AG04449 (cell line): ENCODE measurements around the gene OR2D3.

ENCODE experiments used
- CTCF ChIA-PET: fragments of 350-600 bp; formaldehyde crosslinking; extraction: SDS; loops from one replicate; lab custom pipeline; 2021; ENCODE audit warnings: antibody characterized with exemption; lab: Yijun Ruan, JAX
- POLR2A ChIA-PET: fragments of 400-600, 350-600 bp; formaldehyde crosslinking; extraction: SDS; loops from one replicate; lab custom pipeline; 2020; ENCODE audit warnings: antibody characterized with exemption, inconsistent platforms; lab: Yijun Ruan, JAX
- DNase-seq: peaks from one replicate; pipeline ENCODE4 v3.0.0-alpha.2; 2010; ENCODE audit warnings: low read depth, low spot score
- H3K4me3 ChIP-seq: 2 replicates; pipeline ENCODE4 v1.5.1; 2011; ENCODE audit warnings: low read depth, mild to moderate bottlenecking, control low read depth, low read length
- TF ChIP-seq, protein P1 (sequence below): IDR thresholded peaks from one replicate; pipeline ENCODE4 v1.5.1; 2011; ENCODE audit warnings: mild to moderate bottlenecking, moderate library complexity, low read length, control low read depth, inconsistent platforms; ENCODE audit not compliant: insufficient read depth; ENCODE audit errors: missing control alignments

The OR2D3 gene

DNA sequence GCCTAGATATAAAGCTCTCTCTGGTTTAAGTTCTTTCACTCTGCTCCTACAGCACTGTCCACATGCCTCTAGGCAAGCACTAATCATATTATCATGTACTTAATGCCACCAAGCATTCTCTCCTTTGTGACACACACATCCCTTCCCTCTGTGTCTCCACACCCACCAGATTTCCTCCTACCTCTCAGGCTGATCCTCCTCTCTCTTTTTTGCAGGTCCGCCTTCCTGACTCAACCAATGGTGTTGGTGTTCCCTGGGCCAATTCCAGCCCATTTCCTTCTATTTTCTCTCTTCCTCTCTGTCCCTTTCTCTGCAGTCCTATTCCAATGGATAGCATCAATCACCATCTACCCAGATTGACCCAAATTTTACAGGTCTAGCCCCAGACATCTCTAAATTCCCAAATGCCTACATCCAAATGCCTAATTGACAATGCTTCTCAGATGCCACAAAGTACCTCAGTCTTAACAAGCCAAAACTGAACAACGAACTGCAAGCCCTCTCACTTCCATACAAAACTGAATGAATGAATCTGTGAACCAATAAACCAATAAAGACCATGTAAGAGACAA lies 4.9 kb downstream of the OR2D3 start:
- POLR2A ChIA-PET, result no interaction called here
- CTCF ChIA-PET, result interaction anchor here (2.2 kb wide), 1 partner anchor 114 kb away, joined by 7 read pairs; no protein-coding TSS in a partner anchor
- no peak for DNase-seq
- H3K4me3 ChIP-seq, result peak overlapping the region; percentile 84
- TF ChIP-seq, protein P1, sequence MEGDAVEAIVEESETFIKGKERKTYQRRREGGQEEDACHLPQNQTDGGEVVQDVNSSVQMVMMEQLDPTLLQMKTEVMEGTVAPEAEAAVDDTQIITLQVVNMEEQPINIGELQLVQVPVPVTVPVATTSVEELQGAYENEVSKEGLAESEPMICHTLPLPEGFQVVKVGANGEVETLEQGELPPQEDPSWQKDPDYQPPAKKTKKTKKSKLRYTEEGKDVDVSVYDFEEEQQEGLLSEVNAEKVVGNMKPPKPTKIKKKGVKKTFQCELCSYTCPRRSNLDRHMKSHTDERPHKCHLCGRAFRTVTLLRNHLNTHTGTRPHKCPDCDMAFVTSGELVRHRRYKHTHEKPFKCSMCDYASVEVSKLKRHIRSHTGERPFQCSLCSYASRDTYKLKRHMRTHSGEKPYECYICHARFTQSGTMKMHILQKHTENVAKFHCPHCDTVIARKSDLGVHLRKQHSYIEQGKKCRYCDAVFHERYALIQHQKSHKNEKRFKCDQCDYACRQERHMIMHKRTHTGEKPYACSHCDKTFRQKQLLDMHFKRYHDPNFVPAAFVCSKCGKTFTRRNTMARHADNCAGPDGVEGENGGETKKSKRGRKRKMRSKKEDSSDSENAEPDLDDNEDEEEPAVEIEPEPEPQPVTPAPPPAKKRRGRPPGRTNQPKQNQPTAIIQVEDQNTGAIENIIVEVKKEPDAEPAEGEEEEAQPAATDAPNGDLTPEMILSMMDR, result no peak

DNA sequence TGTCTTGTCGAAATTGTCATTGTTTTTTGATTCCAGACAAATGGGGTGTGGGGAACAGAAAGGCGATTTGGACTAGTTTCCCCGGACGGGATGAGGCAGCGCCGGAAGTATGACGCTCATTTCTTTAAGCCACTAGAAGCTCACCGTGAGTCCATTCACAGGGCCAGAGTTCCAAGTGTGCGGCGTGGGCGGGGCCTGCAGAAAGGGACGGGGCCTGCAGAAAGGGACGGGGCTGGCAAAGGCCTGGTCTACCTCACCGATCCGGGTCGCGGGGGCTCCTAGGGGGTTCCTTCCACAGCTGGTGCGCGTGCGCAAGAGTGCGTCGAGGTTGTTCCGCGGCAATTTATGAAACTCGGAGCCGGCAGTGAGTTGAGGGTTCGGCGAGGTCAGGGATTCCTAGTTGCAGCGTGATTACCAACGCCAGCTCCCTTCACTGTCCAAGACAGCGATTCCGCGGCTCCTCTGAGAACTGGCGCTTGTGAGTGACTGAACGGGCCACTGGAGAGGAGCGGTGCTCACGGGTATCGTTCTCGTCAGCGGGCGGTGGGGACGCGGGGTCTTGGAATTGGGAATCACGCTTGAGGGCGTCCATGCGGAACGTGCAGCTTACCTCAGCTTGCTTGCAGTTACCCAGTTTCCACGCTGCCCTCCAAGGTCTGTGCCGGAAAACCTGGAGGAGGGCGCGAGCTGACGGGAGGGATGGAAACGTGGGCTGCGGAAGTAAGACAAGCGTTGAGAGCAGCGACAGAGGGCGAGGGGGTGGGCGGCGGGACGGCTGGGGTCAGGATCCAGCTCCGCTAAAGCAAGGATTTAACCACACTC lies 5.6 kb downstream of the OR2D3 start, which contains the start of gene ZNF215:
TSS of gene ZNF215 (plus strand) at position 219 of the 822 bp plus-strand sequence. CDS start 5,847 bp downstream, outside the sequence.
- H3K4me3 ChIP-seq, result peak within 1 kb of the TSS; percentile 84
- DNase-seq, result peak; percentile 24
- TF ChIP-seq, protein P1, result no peak
- POLR2A ChIA-PET, result no interaction called here
- CTCF ChIA-PET, result interaction anchor here (0.6 to 2.2 kb wide), 3 partner anchors 43 to 171 kb away, joined by 3 to 7 read pairs (median 3); no protein-coding TSS in a partner anchor

DNA sequence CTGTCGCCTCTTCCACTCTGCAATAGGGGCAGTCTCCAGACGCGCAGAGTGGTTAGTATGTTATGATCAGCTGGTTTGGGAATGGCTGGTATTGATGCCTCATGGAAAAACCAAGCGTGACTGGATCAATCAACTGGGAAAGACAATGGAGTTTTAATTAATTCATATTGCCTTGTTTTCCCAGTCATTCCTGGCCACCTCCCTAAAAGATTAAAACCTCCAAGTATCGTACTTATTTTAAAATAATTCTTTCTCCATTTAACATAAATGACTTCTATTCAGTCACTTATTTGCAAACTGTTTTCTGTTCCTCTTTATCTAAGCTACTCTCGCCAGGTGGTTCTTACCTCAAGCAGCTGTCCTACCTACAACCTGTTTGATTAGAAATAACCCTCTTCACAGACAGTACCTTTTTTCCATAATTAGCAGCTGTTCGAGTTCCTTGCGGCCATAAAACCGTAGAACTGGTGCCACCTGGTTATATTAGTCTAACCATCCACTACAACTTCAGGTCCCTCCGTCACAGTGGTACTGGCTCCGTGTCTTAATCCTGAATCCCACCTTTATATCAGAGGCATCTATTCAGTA lies 6.3 kb downstream of the OR2D3 start:
- ChIA-PET CTCF (interaction anchor here (0.6 to 2.2 kb wide), 3 partner anchors 42 to 172 kb away, joined by 3 to 7 read pairs (median 3); no protein-coding TSS in a partner anchor), POLR2A (interaction anchor here (0.7 kb wide), 1 partner anchor 93 kb away, joined by 3 read pairs; the partner anchor contains the start of genes NLRP14 and ZNF214)
- TF ChIP-seq, protein P1, result no peak
- no peak for DNase-seq
- peak overlapping the region; percentile 84 for H3K4me3 ChIP-seq

DNA sequence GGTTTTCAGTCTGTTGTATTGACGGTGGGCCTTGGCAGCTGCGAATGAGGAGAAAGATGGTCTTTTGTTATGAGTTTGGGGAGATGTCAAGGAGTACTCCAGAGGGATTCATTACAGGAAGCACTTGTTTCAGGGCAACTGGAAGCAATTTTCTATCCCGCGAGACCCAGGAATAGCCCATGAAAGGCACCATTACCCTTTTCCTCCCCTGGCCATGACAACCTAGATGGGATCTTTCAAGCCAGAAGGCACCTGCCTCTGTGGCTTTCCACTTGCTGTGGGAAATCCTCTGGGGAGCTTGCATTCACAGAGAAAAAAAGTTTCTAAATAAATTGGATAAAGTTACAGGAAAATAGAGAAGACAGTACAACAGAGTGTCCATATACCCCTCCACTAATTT lies 8.1 kb downstream of the OR2D3 start:
- CTCF ChIA-PET, result no interaction called here
- POLR2A ChIA-PET, result no interaction called here
- TF ChIP-seq, protein P1, result no peak
- no peak overlapping the region for H3K4me3 ChIP-seq
- no peak for DNase-seq

DNA sequence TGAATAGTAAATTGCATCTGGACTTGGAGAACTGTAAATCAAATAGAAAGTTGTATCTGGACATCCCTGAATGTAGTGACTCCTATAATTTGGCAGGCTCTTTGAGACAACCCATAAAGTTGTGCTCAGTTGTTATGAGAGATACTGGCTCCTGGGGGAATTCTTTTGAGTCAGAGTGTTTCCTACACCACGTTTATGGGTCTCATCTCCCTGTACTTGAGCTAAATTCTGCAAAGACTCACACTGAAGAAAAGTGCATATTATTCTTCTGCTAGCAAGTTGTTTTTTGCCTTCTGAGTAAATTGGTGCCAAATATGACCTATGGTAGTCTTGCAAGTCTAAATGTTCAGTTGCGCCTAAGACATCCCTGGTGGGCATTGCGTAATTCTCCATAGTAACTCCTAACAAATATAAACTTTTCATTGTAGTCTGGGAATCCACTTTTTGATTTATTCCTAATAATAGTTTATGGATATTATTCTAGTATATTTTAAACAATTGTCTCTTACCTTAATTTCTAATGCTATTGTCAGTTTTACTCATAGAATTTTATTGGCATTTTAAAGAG lies 10.4 kb downstream of the OR2D3 start:
- ChIA-PET POLR2A (no interaction called here), CTCF (interaction anchor here (1.2 kb wide), 1 partner anchor 119 kb away, joined by 3 read pairs; no protein-coding TSS in a partner anchor)
- DNase-seq, result no peak

More for the DNA sequence above, 10.4 kb downstream of the OR2D3 start:
- TF ChIP-seq, protein P1, result no peak
- H3K4me3 ChIP-seq, result no peak overlapping the region
